ENCODE data around the gene ZC3H4.
A peak's percentile ranks its signal among the peaks of the same experiment; 100 is the strongest.
"Not testable (repeated sequence)": the region's sequence is repeated elsewhere in the genome, so short reads cannot be mapped to it uniquely, and the experiment has no call there.

The ZC3H4 gene

DNA sequence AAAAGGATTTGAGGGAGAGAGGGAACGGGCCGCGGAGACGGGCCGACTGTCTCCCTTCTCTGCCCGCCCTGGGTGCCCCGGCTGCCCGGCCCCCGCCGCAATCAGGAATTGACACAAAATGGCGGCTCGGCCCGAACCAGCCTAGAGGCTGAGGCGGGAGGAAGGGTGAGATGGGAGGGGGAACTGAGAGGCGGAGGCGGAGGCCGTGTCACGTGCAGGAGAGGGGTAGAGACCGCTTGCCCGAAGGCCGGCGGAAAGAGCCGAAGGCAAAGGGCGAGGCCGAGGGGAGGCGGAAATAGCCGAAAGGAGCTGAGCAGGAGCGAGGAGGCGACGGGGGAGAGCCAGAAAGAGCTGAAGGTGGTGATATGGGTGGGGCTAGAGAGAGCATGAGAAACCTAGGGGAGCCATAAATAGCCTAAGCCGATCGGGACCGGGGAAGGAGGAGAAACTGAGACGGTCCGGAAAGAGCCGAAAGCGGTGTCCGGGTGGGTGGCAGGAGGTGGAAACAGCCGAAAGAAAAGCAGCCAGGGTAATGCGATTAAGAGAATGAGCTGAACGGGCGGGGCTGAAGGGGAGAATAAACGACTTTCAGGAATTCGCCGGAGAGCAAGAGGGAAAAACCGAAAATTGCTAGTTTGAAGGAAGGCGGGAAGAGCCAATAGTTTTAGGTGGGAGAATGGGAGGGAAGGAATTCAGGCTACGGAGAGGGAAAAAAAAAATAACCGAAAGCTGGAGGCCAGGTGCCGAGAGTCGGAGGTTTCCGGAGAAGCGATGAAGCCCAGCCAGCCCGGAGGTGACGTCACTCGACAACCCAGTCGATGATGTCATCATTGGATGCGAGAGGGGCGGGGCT is at the start of gene ZC3H4:
ZC3H4 (minus strand) TSS at position 780 of the 853 bp plus-strand sequence. CDS start 1,192 bp downstream, outside the sequence.
- DNase-seq (ENCODE audit: low read depth in 2 of 2): peak; percentile 97 to 98

DNA sequence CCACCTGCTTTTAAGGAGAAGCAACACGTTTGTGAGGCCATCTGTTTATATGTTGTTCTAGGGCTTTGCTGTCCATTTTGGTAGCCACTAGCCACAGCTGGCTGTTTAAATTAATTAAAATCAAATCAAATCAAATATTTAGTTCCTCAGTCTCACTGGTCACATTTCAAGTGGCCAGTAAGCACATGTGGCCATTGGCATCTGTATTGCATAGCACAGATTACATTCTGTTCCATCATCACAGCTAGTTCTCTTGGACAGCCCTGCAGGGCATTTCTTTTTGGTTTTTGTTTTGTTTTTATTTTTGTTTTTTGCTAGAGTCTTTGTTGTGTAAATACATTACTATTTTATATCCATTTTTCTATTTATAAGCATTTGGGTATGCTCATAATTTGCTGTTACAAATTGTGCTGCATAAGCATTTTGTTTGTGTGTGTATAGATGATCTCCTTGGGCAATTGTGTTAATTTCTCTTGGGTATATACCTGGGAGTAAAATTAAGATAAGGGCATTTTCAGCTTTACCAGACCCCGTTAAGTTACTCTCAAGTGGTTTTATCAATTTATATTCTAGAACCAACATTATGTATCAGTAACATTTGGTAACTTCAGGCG is 48.4 kb upstream of the ZC3H4 start:
- DNase-seq (ENCODE audit: low read depth in 2 of 2): no peak

DNA sequence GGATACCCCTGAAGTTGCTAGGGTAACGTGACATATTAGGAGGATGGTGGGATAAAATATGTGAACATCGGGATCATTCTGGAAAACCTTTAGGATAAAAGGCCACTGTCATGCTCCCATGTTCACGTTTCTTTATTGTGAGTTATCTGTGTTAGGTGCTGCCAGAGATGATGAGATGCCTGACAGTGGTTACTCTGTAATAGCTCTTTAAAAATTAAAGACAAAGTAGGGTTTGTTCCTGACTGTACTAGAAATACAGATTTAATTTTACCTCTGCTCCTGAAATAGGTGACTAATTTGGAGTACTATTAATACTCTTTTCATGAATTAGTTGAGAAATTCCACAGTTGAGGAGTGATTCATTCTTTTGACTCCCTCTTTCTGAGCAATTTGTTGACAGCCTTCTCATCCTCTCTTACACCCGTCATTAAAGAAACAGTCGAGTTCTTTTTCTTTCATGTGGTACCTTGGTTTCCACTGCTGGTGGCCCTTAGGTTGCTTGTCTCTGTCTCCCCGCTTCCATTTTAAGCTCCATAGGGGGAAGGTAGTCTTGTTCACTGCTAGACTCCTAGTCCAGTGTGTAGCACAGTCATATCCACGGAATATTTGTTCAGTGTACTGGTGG is 45.4 kb upstream of the ZC3H4 start:
- no peak for DNase-seq (ENCODE audit: low read depth in 2 of 2)

DNA sequence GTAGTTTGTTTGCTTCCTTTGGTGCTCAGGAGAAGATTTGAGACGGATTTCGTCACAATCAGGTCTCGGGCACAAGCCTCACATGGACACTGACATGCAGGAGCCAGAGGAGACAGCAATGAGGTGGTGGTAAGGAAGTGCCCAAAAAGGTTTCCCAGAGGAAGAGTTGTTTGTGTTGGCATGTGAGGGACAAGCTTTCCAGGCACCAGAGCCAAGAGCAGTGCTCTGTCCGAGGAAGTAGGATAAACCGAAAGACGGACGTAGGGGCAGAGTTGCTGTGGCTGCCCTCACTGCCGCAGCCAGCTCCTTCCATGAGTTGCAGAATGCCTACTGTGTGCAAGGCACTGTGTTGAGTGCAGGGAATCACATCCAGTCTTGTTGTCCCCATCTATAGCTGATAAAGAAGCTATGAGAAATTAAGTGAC is 44.8 kb upstream of the ZC3H4 start:
- DNase-seq (ENCODE audit: low read depth in 2 of 2): no peak

DNA sequence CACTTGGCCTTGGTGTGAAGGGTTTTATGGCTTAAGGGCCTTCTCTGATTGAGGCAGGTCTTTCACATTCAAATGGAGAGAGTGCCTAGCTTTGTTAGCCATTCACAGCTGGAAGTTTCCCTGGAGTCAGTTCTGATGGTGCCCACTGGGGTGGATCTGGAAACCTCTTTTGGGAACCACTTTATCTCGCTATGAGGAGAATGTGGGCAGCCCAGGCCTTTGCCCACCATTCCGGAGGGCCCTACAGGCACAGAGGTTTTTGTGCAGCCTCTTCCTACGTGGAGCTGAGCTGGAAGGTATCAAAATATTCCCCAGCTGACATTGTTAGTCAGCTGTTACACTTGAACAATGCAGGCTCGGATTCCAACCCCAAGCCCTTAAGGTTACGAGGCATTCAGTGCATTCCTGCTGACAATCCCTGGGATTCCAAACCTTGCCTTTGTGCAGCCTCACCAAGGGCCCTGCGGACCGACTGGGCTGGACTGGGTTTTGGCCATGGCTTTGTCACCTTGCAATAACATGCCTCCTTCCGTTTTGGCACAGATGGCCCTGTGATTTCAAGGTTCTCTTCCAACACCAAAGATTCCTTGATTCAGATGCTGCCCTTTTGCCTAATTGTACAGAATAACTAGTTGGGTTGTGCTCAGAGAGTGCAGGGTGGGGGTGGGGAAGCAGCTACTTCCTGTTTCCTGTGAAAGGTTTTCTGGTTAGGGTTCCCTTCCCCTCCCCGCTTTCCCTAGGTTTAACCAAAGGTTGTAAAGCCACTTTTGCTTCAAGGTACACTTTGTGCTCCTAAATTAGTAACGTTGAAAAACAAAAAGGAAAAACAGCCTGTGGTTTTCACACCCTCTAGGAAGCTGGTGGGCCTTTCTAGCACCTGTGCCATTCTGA is 44.1 kb upstream of the ZC3H4 start:
- no peak for DNase-seq (ENCODE audit: low read depth in 2 of 2)

DNA sequence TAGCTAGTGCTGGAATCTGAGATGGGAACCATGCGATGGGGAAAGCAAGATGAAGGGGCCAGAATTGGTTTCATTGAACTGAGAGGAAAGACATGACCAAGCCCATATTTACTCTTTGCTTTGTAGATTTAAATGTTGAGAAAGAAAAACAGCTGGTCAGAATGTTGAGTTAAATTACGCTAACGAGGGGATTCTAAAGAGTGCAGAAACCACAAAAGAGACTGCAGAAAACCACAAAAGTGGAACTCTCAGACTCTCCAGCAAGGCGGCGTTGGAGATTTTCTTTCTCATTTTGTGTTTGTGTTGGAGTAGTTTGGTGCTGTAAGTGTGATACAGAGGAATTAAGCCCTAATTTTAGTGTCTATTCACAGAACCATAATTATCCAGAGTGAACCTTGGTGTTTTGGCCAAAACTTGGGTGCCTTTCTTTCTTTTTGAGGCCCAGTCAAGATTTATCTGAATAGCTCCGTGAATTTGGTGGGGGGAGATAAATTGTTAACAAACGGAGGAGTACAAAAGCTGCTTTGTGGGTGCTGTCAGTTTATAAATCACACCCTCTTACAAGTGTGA is 43.4 kb upstream of the ZC3H4 start:
- no peak for DNase-seq (ENCODE audit: low read depth in 2 of 2)

DNA sequence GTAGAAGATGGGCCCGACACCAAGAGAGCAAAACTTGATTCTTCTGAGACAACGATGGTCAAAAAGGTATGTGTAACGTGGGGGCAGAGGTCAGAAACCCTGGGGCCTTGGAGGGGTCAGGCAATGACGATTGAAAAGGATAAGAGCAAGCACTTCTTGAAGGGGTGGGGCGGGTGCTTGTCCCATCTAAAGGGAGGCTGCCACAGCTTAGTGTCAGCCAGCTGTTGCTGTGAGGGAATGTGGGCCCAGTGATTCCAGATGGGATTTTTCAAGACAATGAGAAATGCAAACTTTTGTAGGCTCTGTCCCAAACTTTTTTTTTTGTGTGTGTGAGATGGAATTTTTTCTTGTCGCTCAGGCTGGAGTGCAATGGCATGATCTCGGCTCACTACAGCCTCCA is 41.6 kb upstream of the ZC3H4 start:
- no peak for DNase-seq (ENCODE audit: low read depth in 2 of 2)

DNA sequence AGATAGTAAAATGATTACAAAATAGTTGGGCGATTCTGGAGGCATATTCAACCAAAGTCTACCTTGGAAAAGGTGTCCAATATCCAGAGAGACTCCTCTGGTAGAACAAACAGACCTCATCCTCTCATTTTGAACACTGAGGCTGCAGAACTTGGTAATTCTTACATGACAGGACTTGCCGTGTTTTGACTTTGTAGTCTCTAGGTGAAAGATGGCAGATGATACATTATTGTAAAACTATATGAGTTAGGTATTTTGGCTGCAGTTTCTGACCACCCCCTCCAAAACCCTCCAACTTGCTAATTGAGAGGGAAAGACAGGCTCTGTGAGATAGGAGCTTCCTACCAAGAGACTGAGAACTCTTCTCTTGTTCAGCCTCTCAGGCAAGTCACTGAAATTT is 39.7 kb upstream of the ZC3H4 start:
- DNase-seq (ENCODE audit: low read depth in 2 of 2): no peak

DNA sequence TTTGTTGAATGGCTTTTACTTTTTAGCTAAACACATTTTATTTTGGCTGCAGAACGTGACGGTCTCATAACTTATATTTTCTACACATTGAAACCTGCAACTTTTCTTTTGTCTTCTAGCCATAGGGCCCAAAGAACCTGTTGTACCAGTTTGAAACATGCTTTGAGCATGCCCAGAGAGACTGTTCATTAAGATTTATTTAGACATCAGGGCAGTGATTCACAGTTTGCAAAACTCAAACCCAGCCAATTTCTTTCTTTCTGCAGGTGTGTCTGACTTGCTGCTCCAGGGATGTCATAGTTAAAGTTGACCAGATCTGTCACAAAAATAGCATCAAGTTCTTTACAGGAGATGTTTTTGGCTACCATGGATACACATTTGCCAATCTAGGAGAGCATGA is 39.1 kb upstream of the ZC3H4 start:
- no peak for DNase-seq (ENCODE audit: low read depth in 2 of 2)

DNA sequence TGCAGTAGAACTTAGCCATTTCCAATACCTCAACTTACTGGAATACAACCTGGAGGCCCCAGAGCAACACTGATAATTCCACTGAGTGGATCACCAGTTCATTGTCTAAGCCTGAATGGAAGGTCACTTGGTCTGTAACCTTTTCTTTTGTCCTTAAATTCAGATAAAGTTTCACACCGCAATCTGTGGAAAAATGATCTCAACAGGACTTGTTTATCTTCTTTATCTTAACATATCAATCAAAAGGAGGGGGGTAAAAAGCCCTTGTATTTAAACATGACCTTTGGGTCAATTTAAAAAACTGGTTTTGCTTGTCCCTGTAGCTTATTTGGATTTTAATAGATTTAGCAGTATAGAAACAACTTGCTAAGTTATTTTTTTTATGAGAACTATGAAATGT is 38.6 kb upstream of the ZC3H4 start:
- DNase-seq (ENCODE audit: low read depth in 2 of 2): no peak

DNA sequence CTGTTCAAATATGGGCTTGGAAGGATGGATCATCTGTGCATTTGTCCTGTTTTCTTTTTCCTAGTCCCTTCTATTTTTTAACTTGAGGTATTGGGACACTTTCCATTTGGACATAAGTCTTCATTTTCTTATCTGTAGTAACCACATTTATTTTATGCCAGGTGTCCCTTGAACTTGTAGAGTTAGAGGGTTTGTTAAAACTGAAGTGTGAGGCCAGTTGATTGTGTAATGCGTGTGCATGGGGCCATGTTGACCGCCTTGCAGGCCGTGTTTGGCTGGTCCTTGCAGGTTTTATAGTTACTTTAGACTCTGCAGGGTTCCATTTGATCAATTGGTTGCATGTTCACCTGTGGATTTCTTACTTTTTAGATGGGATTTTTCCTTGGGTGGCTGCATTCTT is 38.1 kb upstream of the ZC3H4 start:
- no peak for DNase-seq (ENCODE audit: low read depth in 2 of 2)

DNA sequence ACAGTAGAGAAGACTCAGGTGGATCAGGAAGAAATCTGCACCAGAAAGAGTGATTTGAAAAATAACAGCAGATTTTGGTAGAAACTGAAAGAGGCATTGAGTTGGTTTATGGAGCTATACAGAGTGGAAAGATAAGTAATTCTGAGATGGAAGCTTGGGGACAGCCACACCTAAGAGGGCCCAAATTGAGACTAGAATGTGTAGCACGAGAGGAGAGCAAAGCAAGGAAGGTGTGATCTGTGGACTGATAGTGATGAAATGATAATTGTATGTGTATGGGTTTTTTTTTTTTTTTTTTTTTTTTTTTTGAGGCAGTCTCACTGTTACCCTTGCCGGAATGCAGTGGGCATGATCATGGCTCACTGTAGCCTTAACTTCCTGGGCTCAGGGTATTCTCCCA is 33.3 kb upstream of the ZC3H4 start:
- no peak for DNase-seq (ENCODE audit: low read depth in 2 of 2)

DNA sequence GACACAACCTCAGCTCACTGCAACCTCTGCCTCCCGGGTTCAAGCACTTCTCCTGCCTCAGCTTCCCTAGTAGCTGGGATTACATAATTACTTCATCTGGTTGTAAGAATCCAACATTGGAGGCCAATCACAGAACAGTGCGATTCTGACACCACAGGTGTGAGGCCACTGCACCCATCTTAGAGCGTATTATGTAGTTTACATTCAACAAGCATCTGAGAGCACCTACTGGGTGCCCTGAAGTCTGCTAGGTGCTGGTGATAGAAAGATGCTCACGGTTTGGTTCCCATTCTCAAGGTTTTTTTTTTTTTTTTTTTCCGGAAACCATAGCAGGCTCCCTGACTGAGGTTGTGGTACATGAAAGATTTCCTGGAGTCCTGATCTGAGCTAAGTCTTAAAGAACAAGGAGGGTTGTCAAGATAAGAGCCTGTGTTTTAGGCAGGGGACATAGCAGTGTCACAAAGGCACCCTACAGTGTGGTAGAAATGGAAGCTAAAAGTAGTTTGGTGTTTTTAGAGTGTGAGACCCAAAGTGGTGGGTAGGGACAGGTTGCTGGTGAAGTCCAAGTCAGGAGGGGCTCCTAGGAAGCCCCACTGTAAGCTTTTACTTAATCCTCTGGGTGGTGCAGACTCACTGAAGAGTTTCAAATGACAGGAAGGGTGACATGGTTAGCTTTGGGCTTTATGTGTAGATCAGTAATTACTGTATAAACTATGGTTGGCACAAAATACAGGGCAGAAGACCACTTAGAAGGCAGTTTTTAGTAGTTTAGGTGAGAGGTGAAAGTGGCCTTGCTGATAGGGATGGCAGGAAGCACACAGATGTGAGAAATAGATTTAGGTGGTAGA is 32.3 kb upstream of the ZC3H4 start:
- DNase-seq (ENCODE audit: low read depth in 2 of 2): no peak

DNA sequence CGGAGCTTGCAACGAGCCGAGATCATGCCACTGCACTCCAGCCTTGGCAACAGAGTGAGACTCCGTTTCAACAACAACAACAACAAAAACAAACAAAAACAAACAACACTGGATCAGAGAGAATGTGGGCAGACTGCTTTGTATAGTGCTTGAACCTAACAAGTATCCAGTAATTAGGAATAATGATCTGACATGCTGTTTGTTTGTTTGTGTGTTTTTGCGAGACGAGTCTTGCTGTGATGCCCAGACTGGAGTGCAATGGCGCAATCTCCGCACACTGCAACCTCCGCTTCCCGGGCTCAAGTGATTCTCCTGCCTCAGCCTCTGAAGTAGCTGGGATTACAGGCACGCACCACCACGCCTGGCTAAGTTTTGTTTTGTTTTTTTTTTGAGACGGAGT is 31.1 kb upstream of the ZC3H4 start:
- no peak for DNase-seq (ENCODE audit: low read depth in 2 of 2)

DNA sequence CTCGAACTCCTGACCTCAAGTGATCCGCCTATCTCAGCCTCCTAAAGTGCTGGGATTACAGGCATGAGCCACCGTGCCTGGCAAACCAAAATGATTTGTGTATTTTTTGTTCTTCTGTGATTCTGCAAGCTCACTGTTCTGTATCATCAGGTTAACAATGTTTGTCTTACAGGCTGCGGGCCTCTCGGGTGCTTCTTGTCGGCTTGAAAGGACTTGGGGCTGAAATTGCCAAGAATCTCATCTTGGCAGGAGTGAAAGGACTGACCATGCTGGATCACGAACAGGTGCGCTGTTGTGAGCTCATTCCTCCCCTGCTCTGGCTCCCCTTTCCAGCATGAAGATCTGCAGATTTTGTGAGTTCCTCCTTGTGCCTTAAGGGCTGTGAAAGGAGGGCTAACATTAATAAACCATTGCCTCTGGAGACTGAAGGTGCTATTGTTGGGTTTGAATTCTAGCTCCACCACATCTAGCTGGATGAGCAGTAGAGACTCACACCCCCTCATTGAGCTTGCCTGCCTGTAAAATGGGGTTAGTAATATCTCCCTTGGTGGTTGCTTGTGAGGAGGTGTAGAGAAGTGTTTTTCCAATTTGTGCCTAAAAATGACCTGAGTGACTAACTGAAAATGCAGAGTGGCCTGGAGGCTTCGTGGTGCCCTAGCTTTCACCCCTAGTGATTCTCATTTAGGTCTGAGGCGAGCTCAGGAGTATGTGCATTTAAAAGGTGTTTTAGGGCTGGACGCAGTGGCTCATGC is 29.9 kb upstream of the ZC3H4 start:
- no peak for DNase-seq (ENCODE audit: low read depth in 2 of 2)

DNA sequence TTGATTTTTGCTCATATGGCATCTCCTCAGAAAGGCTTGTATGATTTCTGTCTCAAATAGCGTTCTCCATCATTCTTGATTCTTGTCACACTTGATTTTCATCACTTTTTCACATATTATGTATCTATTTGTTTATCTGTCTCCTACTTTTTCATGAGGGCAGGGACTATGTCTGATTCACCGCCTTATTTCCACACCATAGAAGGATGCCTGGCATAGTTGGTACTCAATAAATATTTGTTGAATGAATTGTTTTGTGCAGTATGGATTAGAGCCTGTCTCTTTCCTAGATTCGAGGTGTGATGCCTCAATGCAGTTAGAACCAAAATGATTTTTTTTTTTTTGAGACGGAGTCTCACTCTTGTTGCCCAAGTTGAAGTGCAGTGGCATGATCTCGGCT is 29.2 kb upstream of the ZC3H4 start:
- no peak for DNase-seq (ENCODE audit: low read depth in 2 of 2)

DNA sequence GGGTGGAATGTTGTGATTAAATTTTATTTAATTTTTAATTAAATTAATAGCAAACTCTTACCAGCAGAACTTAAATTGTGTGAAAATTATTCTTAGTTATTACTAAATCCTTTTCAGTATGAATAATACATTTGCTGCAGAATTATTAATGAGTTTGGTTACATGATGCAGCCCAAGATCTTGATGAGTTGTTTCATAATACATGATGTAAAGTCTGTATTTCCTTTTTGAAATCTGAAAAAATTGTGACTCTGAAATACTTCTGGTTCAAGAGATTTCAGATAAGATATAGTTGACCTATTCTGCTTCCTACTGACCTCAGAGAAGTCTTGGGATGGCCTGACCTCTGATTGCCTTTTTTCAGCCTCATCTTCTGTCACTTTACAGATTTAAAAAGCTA is 28.1 kb upstream of the ZC3H4 start:
- DNase-seq (ENCODE audit: low read depth in 2 of 2): no peak

DNA sequence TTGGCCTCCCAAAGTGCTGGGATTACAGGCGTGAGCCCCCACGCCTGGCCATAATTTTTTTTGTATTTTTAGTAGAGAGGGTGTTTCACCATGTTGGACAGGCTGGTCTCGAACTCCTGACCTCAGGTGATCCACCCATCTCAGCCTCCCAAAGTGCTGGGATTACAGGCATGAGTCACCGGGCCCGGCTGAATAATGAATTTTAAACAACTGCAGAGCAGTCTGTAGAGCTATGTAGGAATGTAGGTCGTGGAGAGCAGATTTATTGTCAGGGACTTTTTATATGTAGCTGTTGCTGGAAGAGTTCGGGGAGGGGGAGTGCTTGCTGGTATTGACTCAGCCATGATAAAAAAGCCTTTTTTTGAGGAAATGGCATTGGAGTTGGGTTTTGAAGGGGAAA is 27.7 kb upstream of the ZC3H4 start:
- DNase-seq (ENCODE audit: low read depth in 2 of 2): not testable (repeated sequence)

DNA sequence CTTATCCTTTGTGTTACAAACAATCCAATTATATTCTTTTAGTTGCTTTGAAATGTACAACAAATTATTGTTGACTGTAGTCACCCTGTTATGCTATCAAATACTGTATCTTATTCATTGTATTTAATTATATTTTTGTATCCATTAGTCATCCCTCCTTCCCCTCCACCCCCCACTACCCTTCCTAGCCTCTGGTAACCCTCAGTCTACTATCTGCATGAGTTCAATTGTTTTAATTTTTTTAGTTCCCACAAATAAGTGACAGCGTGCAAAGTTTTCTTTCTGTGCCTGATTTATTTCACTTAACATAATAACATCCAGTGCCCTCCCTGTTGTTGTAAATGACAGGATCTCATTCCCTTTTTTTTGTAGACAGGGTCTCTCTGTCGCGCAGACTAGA is 21.6 kb upstream of the ZC3H4 start:
- DNase-seq (ENCODE audit: low read depth in 2 of 2): no peak

DNA sequence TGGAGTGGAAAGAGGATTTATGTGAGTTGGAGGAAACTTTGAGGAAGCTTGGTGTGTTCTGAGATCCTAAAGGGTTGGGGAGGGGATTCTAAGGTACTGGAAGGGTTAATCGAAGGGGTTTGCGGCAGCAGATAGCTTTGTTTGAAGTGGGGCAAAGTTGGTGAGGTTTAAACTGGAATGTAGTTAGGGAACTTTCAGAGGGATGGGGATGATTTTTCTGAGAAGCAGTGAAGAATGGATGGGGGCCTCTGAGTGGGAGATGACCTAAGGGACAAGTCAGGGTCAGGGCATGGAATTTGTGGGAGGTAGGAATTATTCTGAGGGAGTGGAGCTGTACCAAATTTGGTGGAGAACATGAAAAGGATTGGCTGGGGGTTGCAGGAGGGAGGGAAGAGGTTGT is 21.0 kb upstream of the ZC3H4 start:
- DNase-seq (ENCODE audit: low read depth in 2 of 2): no peak

Measured in stimulated activated CD8-positive, alpha-beta memory T cell treated with anti-CD3 and anti-CD28 coated beads, Interleukin-2, amount 100 ng/mL, for 1 hour (primary cell).